ENCODE data around the gene DYNLT4. TPM values are rescaled to one million over a fixed set of nuclear protein-coding genes. Genes with fewer than 3 reads are reported as not detected.
"Not testable (repeated sequence)": the region's sequence is repeated elsewhere in the genome, so short reads cannot be mapped to it uniquely, and the experiment has no call there.

The DYNLT4 gene
- total and polyA plus RNA-seq, 8 donors = 0.53 to 1.6 (median 0.93) TPM; not detected in 1

GRCh38 chr1:44819608-44820327 is 12.6 kb upstream of the DYNLT4 start:
- peak overlapping the region; percentile 31 to 42 for H3K4me3 ChIP-seq
- DNase-seq (peak; percentile 80 to 90 (median 88)), ATAC-seq (peak; percentile 91)
- H3K4me1 ChIP-seq = peaks cover 3 to 34% of the 10 kb centered on the region in 2 donors
- H3K27ac ChIP-seq = peak overlapping the region; percentile 90 to 99
- intact Hi-C loops (cut with DNase I) = no loop called here
- H3K9me3 ChIP-seq = no peaks in the 10 kb centered on the region
- no peak for TF ChIP-seq CTCF (IDR thresholded peaks at IDR 0.05)
- peaks cover 0 to 13% of the 10 kb centered on the region in 2 donors for H3K36me3 ChIP-seq
- H3K27me3 ChIP-seq = no peaks in the 10 kb centered on the region

GRCh38 chr1:44819196-44819607 is 12.1 kb upstream of the DYNLT4 start:
- TF ChIP-seq CTCF (IDR thresholded peaks at IDR 0.05) = no peak
- H3K27me3 ChIP-seq = no peaks in the 10 kb centered on the region
- DNase-seq = no peak
- intact Hi-C loops (cut with DNase I) = no loop called here
- peak; percentile 25 for ATAC-seq
- H3K4me1 ChIP-seq = peaks cover 3 to 40% of the 10 kb centered on the region in 2 donors
- H3K36me3 ChIP-seq = peaks cover 0 to 15% of the 10 kb centered on the region in 2 donors
- no peaks in the 10 kb centered on the region for H3K9me3 ChIP-seq
- peak overlapping the region; percentile 90 to 99 for H3K27ac ChIP-seq
- H3K4me3 ChIP-seq = peak overlapping the region; percentile 31 to 42

- H3K36me3 ChIP-seq = peaks cover 0 to 21% of the 10 kb centered on the region in 2 donors
- no peak overlapping the region for H3K27ac ChIP-seq
- ATAC-seq = no peak
- DNase-seq = peak in 2 of 4 donors; percentile 10 to 21
- no peaks in the 10 kb centered on the region for H3K27me3 ChIP-seq
- peaks cover 7 to 53% of the 10 kb centered on the region in 2 donors for H3K4me1 ChIP-seq
- H3K4me3 ChIP-seq = no peak overlapping the region
- intact Hi-C loops (cut with DNase I) = no loop called here
- TF ChIP-seq CTCF (IDR thresholded peaks at IDR 0.05) = no peak
- H3K9me3 ChIP-seq = no peaks in the 10 kb centered on the region
Observed at GRCh38 chr1:44817771-44818495, 10.8 kb upstream of the DYNLT4 start.

- Histone ChIP-seq H3K4me1 (peaks cover 7 to 58% of the 10 kb centered on the region in 2 donors), H3K4me3 (no peak overlapping the region), H3K27me3 (no peaks in the 10 kb centered on the region), H3K27ac (no peak overlapping the region), H3K9me3 (no peaks in the 10 kb centered on the region), H3K36me3 (peaks cover 0 to 23% of the 10 kb centered on the region in 2 donors)
- TF ChIP-seq CTCF (IDR thresholded peaks at IDR 0.05) = no peak
- ATAC-seq (no peak), DNase-seq (no peak)
- intact Hi-C loops (cut with DNase I) = no loop called here
Observed at GRCh38 chr1:44817307-44817706, 10.2 kb upstream of the DYNLT4 start.

- H3K4me3 ChIP-seq; ATAC-seq; intact Hi-C loops (cut with DNase I); H3K27me3 ChIP-seq; H3K9me3 ChIP-seq: not testable (repeated sequence)
- H3K4me1 ChIP-seq = peaks cover 7 to 67% of the 10 kb centered on the region in 2 donors
- H3K36me3 ChIP-seq = peaks cover 0 to 23% of the 10 kb centered on the region in 2 donors
- DNase-seq = peak in 1 of 4 donors; percentile 30
- peak overlapping the region in 1 of 2 donors; percentile 4 for H3K27ac ChIP-seq
Observed at GRCh38 chr1:44815926-44816325, 8.8 kb upstream of the DYNLT4 start.

Measured in left lung (tissue), 10 donors.